GM23338 (cell line): ENCODE measurements around the gene CXCL1.

Source experiments
- CREB1 ChIP-seq: fragments of 250-450 bp; sonication (Bioruptor Pico); IDR thresholded peaks from 2 replicates; pipeline ENCODE4 v1.5.0; 2020; ENCODE audit warnings: low read depth, mild to moderate bottlenecking, moderate library complexity
- CTCF ChIP-seq, 2 experiments: fragments of 200-600 bp in 1 of 2; sonication (generic) in 1 of 2; conservative IDR thresholded peaks; 2 replicates each; pipeline versions ENCODE4 v1.5.1 to v1.6.1; 2016 to 2017; ENCODE audit warnings: antibody characterized with exemption in 2 of 2, low read depth in 2 of 2, mild to moderate bottlenecking in 2 of 2, moderate library complexity in 1 of 2
- ETS1 ChIP-seq: IDR thresholded peaks from 2 replicates; pipeline ENCODE4 v1.6.1; 2016; ENCODE audit warnings: antibody characterized with exemption
- EZH2 ChIP-seq: fragments of 200-600 bp; sonication (generic); IDR thresholded peaks from one replicate; pipeline ENCODE4 v1.8.0; 2017; ENCODE audit warnings: antibody characterized with exemption, mild to moderate bottlenecking, low read depth; ENCODE audit not compliant: unreplicated experiment
- EZH2phosphoT487 ChIP-seq: fragments of 200-600 bp; sonication (generic); IDR thresholded peaks from one replicate; pipeline ENCODE4 v1.8.1; 2018; ENCODE audit warnings: antibody characterized with exemption; ENCODE audit not compliant: unreplicated experiment
- JUNB ChIP-seq: IDR thresholded peaks from one replicate; pipeline ENCODE4 v1.6.1; 2016; ENCODE audit warnings: antibody characterized with exemption; ENCODE audit not compliant: unreplicated experiment
- NANOG ChIP-seq: IDR thresholded peaks from 2 replicates; pipeline ENCODE4 v1.6.1; 2016; ENCODE audit warnings: antibody characterized with exemption, borderline replicate concordance
- POLR2AphosphoS5 ChIP-seq: IDR thresholded peaks from 2 replicates; pipeline ENCODE4 v1.6.1; 2016; ENCODE audit warnings: antibody characterized with exemption, low read depth
- REST ChIP-seq: IDR thresholded peaks from one replicate; pipeline ENCODE4 v1.6.1; 2018; ENCODE audit warnings: antibody characterized with exemption; ENCODE audit not compliant: unreplicated experiment
- STAT1 ChIP-seq: IDR thresholded peaks from one replicate; pipeline ENCODE4 v1.6.1; 2016; ENCODE audit warnings: antibody characterized with exemption; ENCODE audit not compliant: unreplicated experiment
- ZNF114 ChIP-seq: fragments of 250-450 bp; sonication (Bioruptor Pico); IDR thresholded peaks from 2 replicates; pipeline ENCODE4 v1.5.0; 2020; ENCODE audit warnings: mild to moderate bottlenecking, moderate library complexity
- ZNF331 ChIP-seq: fragments of 250-450 bp; sonication (Bioruptor Pico); IDR thresholded peaks from 2 replicates; pipeline ENCODE4 v1.5.0; 2020; ENCODE audit warnings: low read depth, mild to moderate bottlenecking, moderate library complexity
- ZNF462 ChIP-seq: fragments of 250-450 bp; sonication (Bioruptor Pico); IDR thresholded peaks from 2 replicates; pipeline ENCODE4 v1.5.0; 2020; ENCODE audit warnings: mild to moderate bottlenecking, moderate library complexity

GRCh38 chr4:73897380-73898136 lies 28.4 kb downstream of the CXCL1 start:
- TF ChIP-seq CTCF (conservative IDR thresholded peaks at IDR 0.05; ENCODE audit: low read depth in 2 of 2) (no peak), EZH2 (no peak), JUNB (no peak), CREB1 (CRISPR knock-in tag) (no peak), POLR2AphosphoS5 (no peak), REST (no peak), STAT1 (no peak), EZH2phosphoT487 (no peak), ZNF331 (CRISPR knock-in tag) (no peak), ZNF114 (no peak), ETS1 (no peak), ZNF462 (CRISPR knock-in tag) (no peak), NANOG (no peak)
